ENCODE measurements around the gene HM13. TPM values are rescaled to one million over a fixed set of nuclear protein-coding genes. Genes with fewer than 3 reads are reported as not detected.

The HM13 gene
- total and polyA plus RNA-seq, 9 of the 15 experiments (the other 6 are each of a cell fraction or from before 2014, with no cell fraction given): 7.7 to 136 (median 74.5) TPM

GRCh38 chr20:31608251-31608945 is 94.2 kb downstream of the HM13 start (continued):
- TF ChIP-seq AFF4 (CRISPR knock-in tag; IDR thresholded peaks at IDR 0.05) (no peak), RNF219 (CRISPR knock-in tag; IDR thresholded peaks at IDR 0.05) (no peak), ZNF583 (CRISPR knock-in tag; IDR thresholded peaks at IDR 0.05) (no peak), NCOA4 (IDR thresholded peaks at IDR 0.05; ENCODE audit: partially characterized antibody) (no peak), RUNX1 (IDR thresholded peaks at IDR 0.05; ENCODE audit: low read depth) (no peak), ZNF324 (CRISPR knock-in tag; IDR thresholded peaks at IDR 0.05) (no peak), CTBP1 (IDR thresholded peaks at IDR 0.05; ENCODE audit: borderline replicate concordance) (peak; percentile 95), ZNF143 (CRISPR knock-in tag; IDR thresholded peaks at IDR 0.05) (no peak), SMAD1 (IDR thresholded peaks at IDR 0.05; ENCODE audit: low read depth, low read length, partially characterized antibody) (peak; percentile 46), SRSF3 (IDR thresholded peaks at IDR 0.05; ENCODE audit: insufficient read depth, low read length) (no peak), JUN (IDR thresholded peaks at IDR 0.05; ENCODE audit: borderline replicate concordance, low read depth, low read length) (no peak), JUN (CRISPR knock-in tag; IDR thresholded peaks at IDR 0.05; ENCODE audit: borderline replicate concordance) (no peak), ZNF253 (CRISPR knock-in tag; conservative IDR thresholded peaks at IDR 0.05) (no peak), HNRNPH1 (optimal IDR thresholded peaks at IDR 0.05; ENCODE audit: low read depth, low read length) (no peak), KLF6 (CRISPR knock-in tag; IDR thresholded peaks at IDR 0.05; ENCODE audit: borderline replicate concordance) (0 out of 2 replicates have a peak, but pooled peaks have one; percentile 23), CEBPG (CRISPR knock-in tag; IDR thresholded peaks at IDR 0.05) (peak; percentile 65), CEBPG (tag; conservative IDR thresholded peaks at IDR 0.05 in 1 of 2, IDR thresholded peaks at IDR 0.05 in 1 of 2) (peak; percentile 62 to 77)
- TF ChIP-seq, protein P1, sequence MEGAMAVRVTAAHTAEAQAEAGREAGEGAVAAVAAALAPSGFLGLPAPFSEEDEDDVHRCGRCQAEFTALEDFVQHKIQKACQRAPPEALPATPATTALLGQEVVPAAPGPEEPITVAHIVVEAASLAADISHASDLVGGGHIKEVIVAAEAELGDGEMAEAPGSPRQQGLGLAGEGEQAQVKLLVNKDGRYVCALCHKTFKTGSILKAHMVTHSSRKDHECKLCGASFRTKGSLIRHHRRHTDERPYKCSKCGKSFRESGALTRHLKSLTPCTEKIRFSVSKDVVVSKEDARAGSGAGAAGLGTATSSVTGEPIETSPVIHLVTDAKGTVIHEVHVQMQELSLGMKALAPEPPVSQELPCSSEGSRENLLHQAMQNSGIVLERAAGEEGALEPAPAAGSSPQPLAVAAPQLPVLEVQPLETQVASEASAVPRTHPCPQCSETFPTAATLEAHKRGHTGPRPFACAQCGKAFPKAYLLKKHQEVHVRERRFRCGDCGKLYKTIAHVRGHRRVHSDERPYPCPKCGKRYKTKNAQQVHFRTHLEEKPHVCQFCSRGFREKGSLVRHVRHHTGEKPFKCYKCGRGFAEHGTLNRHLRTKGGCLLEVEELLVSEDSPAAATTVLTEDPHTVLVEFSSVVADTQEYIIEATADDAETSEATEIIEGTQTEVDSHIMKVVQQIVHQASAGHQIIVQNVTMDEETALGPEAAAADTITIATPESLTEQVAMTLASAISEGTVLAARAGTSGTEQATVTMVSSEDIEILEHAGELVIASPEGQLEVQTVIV (CRISPR knock-in tag; IDR thresholded peaks at IDR 0.05; ENCODE audit: borderline replicate concordance): no peak
- TF ChIP-seq, protein P2, sequence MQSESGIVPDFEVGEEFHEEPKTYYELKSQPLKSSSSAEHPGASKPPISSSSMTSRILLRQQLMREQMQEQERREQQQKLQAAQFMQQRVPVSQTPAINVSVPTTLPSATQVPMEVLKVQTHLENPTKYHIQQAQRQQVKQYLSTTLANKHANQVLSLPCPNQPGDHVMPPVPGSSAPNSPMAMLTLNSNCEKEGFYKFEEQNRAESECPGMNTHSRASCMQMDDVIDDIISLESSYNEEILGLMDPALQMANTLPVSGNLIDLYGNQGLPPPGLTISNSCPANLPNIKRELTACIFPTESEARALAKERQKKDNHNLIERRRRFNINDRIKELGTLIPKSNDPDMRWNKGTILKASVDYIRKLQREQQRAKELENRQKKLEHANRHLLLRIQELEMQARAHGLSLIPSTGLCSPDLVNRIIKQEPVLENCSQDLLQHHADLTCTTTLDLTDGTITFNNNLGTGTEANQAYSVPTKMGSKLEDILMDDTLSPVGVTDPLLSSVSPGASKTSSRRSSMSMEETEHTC (IDR thresholded peaks at IDR 0.05): no peak
